IMR-90 (cell line): Measurements from ENCODE around the gene CYP17A1.

Source experiments
- CEBPB ChIP-seq: IDR thresholded peaks from 2 replicates; pipeline ENCODE4 v1.6.1; 2012; ENCODE audit warnings: low read depth, low read length, improper control_type of control experiment
- FOS ChIP-seq: fragments of 150-350 bp; IDR thresholded peaks from 2 replicates; pipeline ENCODE4 v1.6.1; 2016; ENCODE audit warnings: low read depth, low read length
- POLR2A ChIP-seq: IDR thresholded peaks from 2 replicates; pipeline ENCODE4 v1.6.1; 2012; ENCODE audit warnings: mild to moderate bottlenecking, low read depth, low read length
- RCOR1 ChIP-seq: IDR thresholded peaks from 2 replicates; pipeline ENCODE4 v1.6.1; 2012; ENCODE audit warnings: mild to moderate bottlenecking, low read length, improper control_type of control experiment; ENCODE audit not compliant: insufficient replicate concordance
- RFX5 ChIP-seq: IDR thresholded peaks from 2 replicates; pipeline ENCODE4 v1.8.0; 2012; ENCODE audit warnings: low read depth, mild to moderate bottlenecking, low read length, moderate library complexity
- SMC3 ChIP-seq: fragments of 150-350 bp; IDR thresholded peaks from 2 replicates; pipeline ENCODE4 v1.6.1; 2016; ENCODE audit warnings: low read depth, mild to moderate bottlenecking, antibody characterized with exemption, low read length, moderate library complexity
- TF ChIP-seq, protein P1 (sequence below): conservative IDR thresholded peaks from 2 replicates; pipeline ENCODE4 v1.5.1; 2012; ENCODE audit warnings: mild to moderate bottlenecking, low read depth, low read length, improper control_type of control experiment

DNA sequence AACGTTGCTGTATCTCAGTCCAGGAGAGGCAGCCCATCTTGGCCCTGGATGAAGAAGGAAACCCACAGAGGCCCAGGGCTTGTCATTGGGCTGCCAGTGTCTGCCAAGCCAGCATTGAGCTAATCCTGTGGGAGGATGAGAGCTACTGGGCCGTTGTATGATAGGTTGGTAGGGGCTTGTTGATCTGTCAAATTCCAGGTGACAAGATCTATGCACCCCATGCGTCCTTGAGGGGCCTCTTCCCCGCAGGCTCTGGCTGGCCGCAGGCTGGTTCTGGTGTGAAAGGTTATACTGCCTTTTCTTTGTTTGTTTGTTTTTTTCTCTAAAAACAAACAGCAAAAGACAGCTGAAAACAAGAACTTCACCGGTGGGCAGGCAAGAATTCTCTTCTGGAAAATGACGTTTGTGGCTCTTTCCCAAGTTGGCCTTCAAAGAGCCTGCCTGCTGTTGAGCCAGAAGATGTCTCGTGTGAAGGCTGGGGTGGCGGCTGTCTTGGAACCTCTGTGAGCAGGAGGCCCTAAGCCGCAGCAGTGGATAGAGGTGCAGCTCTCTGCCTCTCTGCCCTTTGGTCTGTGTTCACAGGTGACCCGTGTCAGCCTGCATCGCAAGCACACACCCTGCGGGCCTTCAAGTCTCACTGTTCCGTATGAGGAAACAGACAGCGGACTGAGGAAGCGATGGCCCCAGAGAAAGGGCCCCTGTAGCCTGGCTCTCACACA is 23.3 kb downstream of the CYP17A1 start:
- TF ChIP-seq, protein P1, sequence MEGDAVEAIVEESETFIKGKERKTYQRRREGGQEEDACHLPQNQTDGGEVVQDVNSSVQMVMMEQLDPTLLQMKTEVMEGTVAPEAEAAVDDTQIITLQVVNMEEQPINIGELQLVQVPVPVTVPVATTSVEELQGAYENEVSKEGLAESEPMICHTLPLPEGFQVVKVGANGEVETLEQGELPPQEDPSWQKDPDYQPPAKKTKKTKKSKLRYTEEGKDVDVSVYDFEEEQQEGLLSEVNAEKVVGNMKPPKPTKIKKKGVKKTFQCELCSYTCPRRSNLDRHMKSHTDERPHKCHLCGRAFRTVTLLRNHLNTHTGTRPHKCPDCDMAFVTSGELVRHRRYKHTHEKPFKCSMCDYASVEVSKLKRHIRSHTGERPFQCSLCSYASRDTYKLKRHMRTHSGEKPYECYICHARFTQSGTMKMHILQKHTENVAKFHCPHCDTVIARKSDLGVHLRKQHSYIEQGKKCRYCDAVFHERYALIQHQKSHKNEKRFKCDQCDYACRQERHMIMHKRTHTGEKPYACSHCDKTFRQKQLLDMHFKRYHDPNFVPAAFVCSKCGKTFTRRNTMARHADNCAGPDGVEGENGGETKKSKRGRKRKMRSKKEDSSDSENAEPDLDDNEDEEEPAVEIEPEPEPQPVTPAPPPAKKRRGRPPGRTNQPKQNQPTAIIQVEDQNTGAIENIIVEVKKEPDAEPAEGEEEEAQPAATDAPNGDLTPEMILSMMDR, result no peak
- TF ChIP-seq SMC3 (no peak), RFX5 (no peak), FOS (no peak), RCOR1 (no peak), CEBPB (no peak), POLR2A (no peak)
